GM21576 (cell line): Measurements from ENCODE around the gene LTBP2.

ENCODE experiments used
- ATAC-seq: cut with Tn5 transposase; IDR thresholded peaks from one replicate; pipeline ENCODE4 v1.9.1; 2021; ENCODE audit warnings: mild to moderate bottlenecking, moderate library complexity; ENCODE audit not compliant: unreplicated experiment

LTBP2 gene

GRCh38 chr14:74611650-74612349 is at the start of gene LTBP2:
TSS of gene LTBP2 (minus strand) at chr14:74612237. CDS start at chr14:74611944, 293 bp downstream.
- no peak for ATAC-seq

DNA sequence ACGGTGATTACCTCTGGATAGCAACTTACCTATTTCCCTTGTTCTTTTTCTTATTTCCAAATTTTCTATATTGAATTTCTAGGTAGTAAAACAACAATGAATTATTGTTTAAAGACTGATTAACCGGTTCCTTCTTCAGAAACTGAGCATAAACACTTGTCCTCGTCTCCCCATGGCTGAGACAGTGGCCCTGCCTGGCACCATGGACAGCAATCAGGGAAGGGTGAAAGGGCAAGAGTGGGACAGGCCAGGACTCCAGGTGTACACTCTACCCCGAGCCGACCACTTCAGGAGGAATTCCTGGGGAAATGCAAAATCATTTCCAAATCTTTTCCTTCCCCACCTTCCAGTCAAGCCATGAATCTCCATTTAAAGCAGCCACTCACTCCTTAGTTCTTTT is 48.8 kb upstream of the LTBP2 start:
- ATAC-seq, result no peak

DNA sequence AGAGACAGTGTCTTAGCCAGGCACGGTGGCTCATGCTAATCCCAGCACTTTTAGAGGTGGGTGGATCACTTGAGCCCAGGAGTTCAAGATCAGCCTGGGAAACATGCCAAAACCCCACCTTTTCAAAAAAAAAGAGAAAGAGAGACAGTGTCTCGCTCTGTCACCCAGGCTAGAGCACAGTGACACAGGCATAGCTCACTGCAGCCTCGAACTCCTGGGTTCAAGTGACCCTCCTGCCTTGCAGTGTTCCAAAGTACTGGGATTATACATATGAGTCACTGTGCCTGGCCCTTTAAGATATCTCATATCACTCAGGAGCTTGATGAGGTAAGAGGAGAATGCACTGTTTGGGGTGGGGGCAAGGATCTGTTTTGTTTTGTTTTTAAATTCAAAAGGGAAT is 48.1 kb upstream of the LTBP2 start:
- ATAC-seq, result no peak

- no peak for ATAC-seq
Measured at GRCh38 chr14:74658535-74659131, 46.6 kb upstream of the LTBP2 start.

DNA sequence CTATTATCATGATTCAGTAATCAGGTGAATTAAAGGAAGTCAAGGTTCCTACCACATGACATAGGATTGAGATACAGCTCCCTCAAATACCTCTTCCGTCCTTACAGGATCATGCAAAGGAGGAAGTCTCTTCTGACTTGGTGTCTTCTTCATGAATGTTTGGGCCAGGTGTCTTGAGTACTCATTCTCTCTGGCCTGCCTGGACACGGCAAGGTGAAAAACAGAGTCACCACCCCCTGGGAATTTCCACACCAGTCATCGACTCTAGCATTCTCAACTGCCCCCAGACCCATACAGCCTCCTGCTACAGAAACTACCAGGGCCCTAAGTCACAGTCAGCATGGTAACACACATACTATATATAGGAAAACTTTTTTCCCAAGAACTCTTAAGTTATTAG is 44.9 kb upstream of the LTBP2 start:
- ATAC-seq, result no peak

GRCh38 chr14:74655599-74656395 is 43.8 kb upstream of the LTBP2 start:
- ATAC-seq, result no peak

DNA sequence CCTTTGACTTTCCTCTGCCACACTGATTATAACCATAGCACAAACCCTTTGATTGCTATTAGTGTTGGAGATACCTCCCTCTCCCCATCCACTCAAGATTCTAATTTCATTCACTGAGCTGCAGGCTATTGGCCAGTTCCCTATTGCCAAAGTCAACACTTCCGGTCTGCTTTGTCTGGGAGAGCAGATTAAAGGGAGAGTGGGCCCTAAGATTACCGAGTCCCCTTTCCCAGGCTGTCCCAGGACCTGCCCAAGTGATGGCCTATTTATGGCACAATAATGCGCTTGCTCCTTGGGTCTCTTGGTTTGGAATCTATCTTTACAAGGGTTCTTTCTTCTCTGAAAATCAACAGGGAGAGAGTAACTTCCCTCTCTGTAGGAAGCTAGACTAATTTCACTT is 42.9 kb upstream of the LTBP2 start:
- no peak for ATAC-seq

GRCh38 chr14:74653386-74654138 is 41.5 kb upstream of the LTBP2 start:
- no peak for ATAC-seq

DNA sequence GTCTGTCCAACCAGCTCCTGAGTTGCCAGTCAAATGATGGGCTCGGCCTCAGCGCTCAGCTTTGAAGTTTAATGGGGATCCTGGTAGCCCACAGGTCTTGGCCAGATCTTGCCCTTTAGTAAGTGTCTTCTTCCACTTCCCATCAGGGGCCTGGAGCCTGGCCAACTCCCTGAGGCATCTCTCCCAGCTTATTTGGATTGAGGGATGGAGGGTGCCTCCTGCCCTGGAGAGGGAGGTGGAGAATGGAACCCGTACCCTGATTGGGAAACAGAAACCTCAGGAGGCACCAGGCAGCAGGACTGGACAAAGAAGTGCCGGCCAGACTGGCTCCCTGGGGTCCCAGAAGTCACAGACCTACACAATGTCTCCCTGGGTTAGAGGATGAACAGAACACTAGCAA is 40.5 kb upstream of the LTBP2 start:
- no peak for ATAC-seq

- no peak for ATAC-seq
Measured at GRCh38 chr14:74650927-74651686, 39.1 kb upstream of the LTBP2 start.

DNA sequence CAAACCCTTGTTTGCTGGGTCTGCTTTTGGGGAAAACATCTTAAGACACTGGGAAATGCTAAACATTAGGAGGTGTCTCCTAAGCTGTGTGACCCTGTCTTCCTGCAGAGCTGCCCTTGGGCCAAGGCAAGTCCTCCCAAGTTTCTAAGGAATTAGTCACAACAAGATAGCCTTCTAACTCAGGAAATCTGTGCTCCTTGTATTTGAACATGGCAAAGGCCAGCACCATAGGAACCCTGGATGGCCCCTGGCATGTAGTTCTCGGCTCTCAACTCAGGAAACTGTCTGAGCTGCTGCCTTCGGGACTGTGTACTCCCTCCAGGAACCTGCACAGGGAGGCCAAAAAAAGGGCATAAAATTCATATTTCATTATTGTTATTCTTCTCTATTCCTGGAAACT is 37.6 kb upstream of the LTBP2 start:
- ATAC-seq, result no peak

DNA sequence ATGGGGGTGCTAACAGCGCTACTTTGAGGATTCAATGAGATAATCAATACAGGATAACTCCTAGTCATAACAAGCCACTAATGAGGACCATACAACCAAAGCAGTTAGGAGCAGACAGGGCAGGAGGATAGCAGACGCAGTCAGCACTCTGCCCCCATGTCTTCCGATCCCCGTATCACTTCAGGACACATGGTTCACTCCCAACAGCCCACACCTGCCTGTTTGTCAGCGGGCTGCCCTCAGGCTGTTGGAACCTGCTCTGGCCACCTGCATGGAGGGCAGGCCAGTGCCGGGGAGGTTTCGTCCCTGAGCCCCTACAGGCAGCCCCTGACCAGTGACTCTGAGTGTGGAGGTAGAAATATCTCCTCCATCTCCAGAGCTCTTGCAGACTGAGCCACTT is 37.1 kb upstream of the LTBP2 start:
- ATAC-seq, result no peak

DNA sequence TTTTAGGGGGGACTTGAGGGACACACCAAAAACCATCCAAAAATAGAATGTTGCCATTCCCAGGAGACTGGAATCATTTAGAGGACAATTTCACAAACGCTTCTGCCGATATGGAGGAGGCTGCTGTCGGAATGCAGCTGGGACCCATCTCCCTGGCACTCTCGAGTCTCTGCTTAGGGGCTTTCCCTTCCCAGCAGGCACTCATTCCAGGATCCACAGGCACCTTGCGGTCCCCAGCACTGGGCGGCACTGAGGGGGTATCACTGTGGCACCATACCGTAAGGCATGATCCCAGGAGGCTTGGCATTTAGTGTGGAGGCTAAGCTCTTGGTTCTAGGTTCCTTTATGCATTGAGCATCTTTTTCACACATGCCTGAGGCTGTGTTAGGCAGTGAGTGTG is 36.6 kb upstream of the LTBP2 start:
- no peak for ATAC-seq

DNA sequence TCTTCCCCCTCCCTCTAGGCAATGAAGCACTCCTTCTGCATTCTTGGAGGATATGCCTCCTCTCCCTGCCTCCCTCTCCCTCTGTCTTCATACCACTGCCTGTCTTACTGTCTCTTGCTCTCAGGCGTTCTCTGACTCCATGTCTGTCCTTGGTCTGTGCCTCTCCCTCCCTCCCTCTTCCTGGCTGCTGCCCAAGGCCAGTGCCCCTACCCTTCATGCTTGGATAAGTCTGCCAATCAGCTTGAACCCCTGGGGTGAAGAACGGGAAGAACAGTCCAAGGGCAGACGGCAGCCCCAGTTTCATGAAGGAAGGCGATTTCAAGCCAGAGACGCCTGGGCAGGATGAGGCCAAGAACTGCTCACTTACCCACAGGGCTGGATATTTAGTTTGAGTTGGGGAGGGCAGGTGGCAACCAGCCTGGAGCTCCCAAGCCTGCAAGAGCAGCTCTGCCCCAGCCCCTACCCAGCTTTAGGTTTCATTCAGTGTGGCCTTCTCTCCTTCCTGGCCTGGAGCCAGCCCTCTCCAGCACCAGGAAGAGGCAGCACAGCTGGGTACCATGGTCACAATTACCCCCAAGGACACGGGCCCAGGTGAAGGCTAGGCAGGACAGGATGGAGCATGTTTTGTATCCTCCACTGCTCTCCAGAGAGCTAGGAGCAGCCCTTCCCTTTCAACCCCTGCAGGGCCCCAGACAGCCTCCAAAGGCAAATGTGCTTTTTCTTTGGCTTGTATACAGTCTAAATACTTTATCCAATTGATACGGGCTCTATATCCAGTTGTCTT is 35.8 kb upstream of the LTBP2 start:
- ATAC-seq, result no peak

DNA sequence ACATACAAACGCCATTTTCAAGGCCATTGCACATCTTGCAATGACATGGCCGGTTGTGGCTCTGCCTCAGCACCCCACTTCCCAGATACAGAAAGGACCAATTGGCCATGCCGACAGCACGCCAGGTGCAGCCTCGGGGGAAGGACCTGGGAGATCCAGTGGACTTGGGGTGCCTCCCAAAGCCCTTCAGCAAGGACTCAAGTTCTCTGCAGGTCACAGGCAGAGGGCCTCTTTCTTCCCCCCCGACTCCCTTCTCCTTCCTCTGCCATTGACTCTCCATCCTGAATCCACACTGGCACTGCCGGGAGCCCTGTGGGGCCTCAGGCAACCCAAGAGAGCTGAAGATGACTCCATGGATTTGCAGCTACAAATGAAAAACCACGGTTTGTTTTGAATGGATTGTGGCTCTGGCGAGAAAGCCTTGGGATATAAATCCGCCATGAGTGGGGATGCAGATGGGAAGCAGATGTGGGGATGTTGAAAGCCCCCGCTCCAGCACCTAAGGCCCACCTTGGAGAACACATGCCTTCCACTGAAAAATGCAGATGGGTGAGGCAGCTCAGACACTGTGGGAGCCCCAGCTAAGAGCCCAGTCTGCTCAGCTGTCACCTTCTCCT is 35.1 kb upstream of the LTBP2 start:
- ATAC-seq, result no peak

DNA sequence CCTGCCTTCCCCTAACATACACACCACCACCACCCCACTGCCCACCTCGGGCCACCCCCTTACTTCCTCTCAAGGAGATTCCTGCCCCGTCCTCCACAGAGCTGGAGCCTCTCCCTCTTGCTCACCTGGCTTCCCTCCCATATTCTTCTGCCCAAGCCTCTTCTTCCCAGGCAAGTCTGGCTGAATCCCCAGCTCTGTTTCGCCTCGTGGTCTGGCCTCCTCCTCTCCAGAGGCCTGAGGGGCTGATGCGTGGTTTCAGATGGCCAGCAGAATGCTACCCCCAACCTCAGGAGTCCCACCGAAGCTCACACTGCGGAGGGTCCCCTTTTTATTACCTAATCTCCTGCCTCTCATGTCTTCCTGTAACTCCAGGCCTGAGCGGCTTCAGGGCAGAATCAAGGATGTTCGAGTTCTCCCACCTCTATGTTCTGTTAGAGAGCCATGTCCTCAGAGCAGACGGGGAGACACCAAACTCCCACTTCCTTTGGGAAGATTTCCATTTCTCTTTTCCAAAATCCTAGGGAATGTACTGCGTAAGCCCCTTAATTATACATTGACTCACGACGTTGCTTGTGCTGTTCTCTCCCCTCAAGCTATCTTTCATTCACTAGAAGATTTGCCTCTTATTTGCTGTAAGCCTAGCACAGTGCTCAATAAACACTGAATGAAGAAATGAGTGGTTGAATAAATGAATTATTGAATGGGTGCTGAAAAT is 33.9 kb upstream of the LTBP2 start:
- ATAC-seq, result no peak

GRCh38 chr14:74645244-74645643 is 33.2 kb upstream of the LTBP2 start:
- ATAC-seq, result no peak

DNA sequence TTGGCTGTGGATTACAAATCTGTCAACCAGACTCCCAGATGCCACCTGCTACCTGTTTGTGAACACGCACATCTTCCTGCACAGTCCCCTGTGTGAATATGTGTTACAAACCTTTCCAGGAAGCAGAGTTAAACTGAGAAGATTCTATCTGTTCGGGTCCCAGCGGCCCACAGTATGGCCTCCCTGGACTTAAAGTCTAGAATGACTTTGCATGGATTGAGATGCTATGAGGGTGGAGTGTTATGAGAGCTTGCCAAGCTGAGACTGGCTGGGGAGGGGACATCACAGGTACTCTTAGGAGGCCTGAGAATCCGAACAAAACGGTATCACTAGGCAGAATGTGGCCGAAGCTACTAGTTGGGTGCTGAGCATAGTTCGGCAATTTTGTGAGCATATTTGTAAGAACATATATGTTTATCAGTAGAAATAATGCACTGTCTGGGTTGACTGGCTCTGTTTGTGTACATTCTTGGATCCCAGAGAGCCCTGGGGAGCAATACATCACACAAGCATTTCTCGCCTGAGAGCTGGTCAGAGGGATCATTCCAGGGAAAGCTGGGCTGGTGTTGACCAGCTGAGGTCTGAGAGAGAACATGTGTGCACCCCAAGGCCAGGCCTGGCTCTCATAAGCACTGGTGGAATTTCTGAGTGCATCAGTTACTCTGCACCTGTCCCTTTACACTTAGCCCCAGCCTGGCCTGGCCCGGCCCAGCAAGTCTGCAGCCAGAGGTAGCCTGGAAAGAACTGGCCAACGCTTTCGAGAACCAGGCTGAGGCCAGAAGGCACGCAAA is 29.8 kb upstream of the LTBP2 start:
- ATAC-seq, result no peak
